OCI-LY1 (cell line): ENCODE data around the gene P2RY2.

ENCODE experiments used
- H2AFZ ChIP-seq: fragments of 200-600 bp; sonication (generic), shearing (Covaris generic); 2 replicates; pipeline ENCODE4 v1.6.0; 2014; ENCODE audit warnings: antibody characterized with exemption, mild to moderate bottlenecking, low read length
- H3F3A ChIP-seq: fragments of 200-600 bp; sonication (generic), shearing (Covaris generic); 2 replicates; pipeline ENCODE4 v1.6.0; 2014; ENCODE audit warnings: mild to moderate bottlenecking, antibody characterized with exemption, low read length, moderate library complexity; ENCODE audit not compliant: insufficient read depth
- H3K27ac ChIP-seq: fragments of 200-600 bp; sonication (generic); 2 replicates; pipeline ENCODE4 v1.5.1; 2014; ENCODE audit warnings: low read length, mixed run types, mild to moderate bottlenecking, low read depth; ENCODE audit not compliant: poor library complexity, severe bottlenecking
- H3K27me3 ChIP-seq: fragments of 200-600 bp; sonication (generic); 2 replicates; pipeline ENCODE4 v1.6.0; 2014; ENCODE audit warnings: antibody characterized with exemption, mild to moderate bottlenecking, low read length, moderate library complexity; ENCODE audit not compliant: insufficient read depth
- H3K36me3 ChIP-seq: fragments of 200-600 bp; sonication (generic); 2 replicates; pipeline ENCODE4 v1.6.1; 2014; ENCODE audit warnings: mild to moderate bottlenecking, antibody characterized with exemption, low read length, moderate library complexity, mixed read lengths; ENCODE audit not compliant: insufficient read depth
- H3K4me1 ChIP-seq: fragments of 200-600 bp; sonication (generic); 2 replicates; pipeline ENCODE4 v1.5.1; 2014; ENCODE audit warnings: mild to moderate bottlenecking, low read length, moderate library complexity; ENCODE audit not compliant: insufficient read depth, severe bottlenecking
- H3K4me2 ChIP-seq: fragments of 200-600 bp; sonication (generic), shearing (Covaris generic); 2 replicates; pipeline ENCODE4 v1.6.1; 2014; ENCODE audit warnings: low read length
- H3K4me3 ChIP-seq: fragments of 200-600 bp; sonication (generic); 2 replicates; pipeline ENCODE4 v1.5.1; 2014; ENCODE audit warnings: low read length, low read depth, mild to moderate bottlenecking, mixed read lengths; ENCODE audit not compliant: poor library complexity, severe bottlenecking
- H3K79me2 ChIP-seq: fragments of 200-600 bp; shearing (Covaris generic); 2 replicates; pipeline ENCODE4 v1.6.1; 2016; ENCODE audit warnings: mixed run types, low read length, mixed read lengths; ENCODE audit not compliant: insufficient read depth
- H3K9ac ChIP-seq: fragments of 200-600 bp; sonication (generic), shearing (Covaris generic); 2 replicates; pipeline ENCODE4 v1.6.1; 2014; ENCODE audit warnings: mild to moderate bottlenecking, low read length, mixed read lengths
- H3K9me2 ChIP-seq: fragments of 200-600 bp; sonication (generic), shearing (Covaris generic); 2 replicates; pipeline ENCODE4 v1.6.1; 2014; ENCODE audit warnings: low read depth, mild to moderate bottlenecking, low read length, mixed read lengths
- H3K9me3 ChIP-seq: fragments of 200-600 bp; shearing (Covaris generic); 2 replicates; pipeline ENCODE4 v1.6.1; 2014; ENCODE audit warnings: low read length, mixed read lengths
- H4K20me1 ChIP-seq: fragments of 200-600 bp; sonication (generic), shearing (Covaris generic); 2 replicates; pipeline ENCODE4 v1.6.0; 2016; ENCODE audit warnings: mild to moderate bottlenecking, low read length; ENCODE audit not compliant: insufficient read depth
- CTCF ChIP-seq: fragments of 200-600 bp; sonication (generic), shearing (Covaris generic); IDR thresholded peaks from 2 replicates; pipeline ENCODE4 v1.5.1; 2017; ENCODE audit warnings: mild to moderate bottlenecking, antibody characterized with exemption, low read length, moderate library complexity, mixed read lengths
- EZH2 ChIP-seq: fragments of 200-600 bp; sonication (generic), shearing (Covaris generic); IDR thresholded peaks from 2 replicates; pipeline ENCODE4 v1.8.0; 2017; ENCODE audit warnings: borderline replicate concordance, mixed run types, mild to moderate bottlenecking, antibody characterized with exemption, low read length, moderate library complexity, mixed read lengths

Gene P2RY2

GRCh38 chr11:73274722-73275380 lies 56.8 kb downstream of the P2RY2 start:
- Histone ChIP-seq H3K9me2 (no peaks in the 10 kb centered on the region), H3K4me1 (no peaks in the 10 kb centered on the region), H3K36me3 (no peaks in the 10 kb centered on the region), H3K4me2 (no peak overlapping the region), H3K79me2 (no peaks in the 10 kb centered on the region), H3K27ac (no peak overlapping the region), H3K4me3 (no peak overlapping the region), H4K20me1 (no peaks in the 10 kb centered on the region), H3K9me3 (no peaks in the 10 kb centered on the region), H3K27me3 (no peaks in the 10 kb centered on the region; the same call in none of the 2 replicates), H2AFZ (no peak overlapping the region), H3F3A (no peaks in the 10 kb centered on the region), H3K9ac (no peak overlapping the region)
- TF ChIP-seq EZH2, result no peak
- no peak for TF ChIP-seq CTCF

- Histone ChIP-seq H3K9me3 (no peaks in the 10 kb centered on the region), H3F3A (no peaks in the 10 kb centered on the region), H3K4me3 (no peak overlapping the region), H3K9ac (no peak overlapping the region), H3K27me3 (no peaks in the 10 kb centered on the region; the same call in none of the 2 replicates), H3K79me2 (no peaks in the 10 kb centered on the region), H4K20me1 (no peaks in the 10 kb centered on the region), H3K4me1 (no peaks in the 10 kb centered on the region), H2AFZ (no peak overlapping the region), H3K36me3 (no peaks in the 10 kb centered on the region), H3K27ac (no peak overlapping the region), H3K4me2 (no peak overlapping the region), H3K9me2 (no peaks in the 10 kb centered on the region)
- TF ChIP-seq CTCF, result no peak
- no peak for TF ChIP-seq EZH2
Observed at GRCh38 chr11:73275381-73275750, 57.3 kb downstream of the P2RY2 start.

- no peaks in the 10 kb centered on the region; the same call in 1 of the 2 replicates for H3K27me3 ChIP-seq
- no peak overlapping the region for H3K4me3 ChIP-seq
- TF ChIP-seq CTCF (no peak), EZH2 (no peak)
- H3K9me2 ChIP-seq, result no peaks in the 10 kb centered on the region
- no peak overlapping the region for H3K27ac ChIP-seq
- no peak overlapping the region for H3K4me2 ChIP-seq
- no peak overlapping the region for H3K9ac ChIP-seq
- no peaks in the 10 kb centered on the region for H3K4me1 ChIP-seq
- no peaks in the 10 kb centered on the region for H3F3A ChIP-seq
- H2AFZ ChIP-seq, result no peak overlapping the region
- no peaks in the 10 kb centered on the region for H3K36me3 ChIP-seq
- no peaks in the 10 kb centered on the region for H4K20me1 ChIP-seq
- no peaks in the 10 kb centered on the region for H3K9me3 ChIP-seq
- no peaks in the 10 kb centered on the region for H3K79me2 ChIP-seq
Observed at GRCh38 chr11:73277467-73277866, 59.4 kb downstream of the P2RY2 start.
